Fibroblast of the aortic adventitia (primary cell): ENCODE data around the gene SRRD. TPM values are rescaled to one million over a fixed set of nuclear protein-coding genes. Genes with fewer than 3 reads are reported as not detected.

Experiments
- DNase-seq: peaks from one replicate; pipeline ENCODE4 v3.0.0-alpha.2; 2010; ENCODE audit warnings: low read depth
- H3K4me3 ChIP-seq: 2 replicates; pipeline ENCODE4 v1.5.1; 2011; ENCODE audit warnings: low read depth, mild to moderate bottlenecking, control low read depth, low read length, moderate library complexity
- CTCF ChIP-seq: IDR thresholded peaks from 2 replicates; pipeline ENCODE4 v1.5.1; 2011; ENCODE audit warnings: mild to moderate bottlenecking, low read length, control low read depth, inconsistent platforms; ENCODE audit not compliant: insufficient read depth
- total RNA-seq: library from RNA; depleted of rRNA; stranded (reverse); fragments of >200 nt; gene quantifications from 2 replicates; pipeline ENCODE4 v1.2.3, GENCODE V29; 2012; ENCODE audit warnings: low replicate concordance

SRRD gene
- total RNA-seq, 1 donor = 15.7 TPM

DNA sequence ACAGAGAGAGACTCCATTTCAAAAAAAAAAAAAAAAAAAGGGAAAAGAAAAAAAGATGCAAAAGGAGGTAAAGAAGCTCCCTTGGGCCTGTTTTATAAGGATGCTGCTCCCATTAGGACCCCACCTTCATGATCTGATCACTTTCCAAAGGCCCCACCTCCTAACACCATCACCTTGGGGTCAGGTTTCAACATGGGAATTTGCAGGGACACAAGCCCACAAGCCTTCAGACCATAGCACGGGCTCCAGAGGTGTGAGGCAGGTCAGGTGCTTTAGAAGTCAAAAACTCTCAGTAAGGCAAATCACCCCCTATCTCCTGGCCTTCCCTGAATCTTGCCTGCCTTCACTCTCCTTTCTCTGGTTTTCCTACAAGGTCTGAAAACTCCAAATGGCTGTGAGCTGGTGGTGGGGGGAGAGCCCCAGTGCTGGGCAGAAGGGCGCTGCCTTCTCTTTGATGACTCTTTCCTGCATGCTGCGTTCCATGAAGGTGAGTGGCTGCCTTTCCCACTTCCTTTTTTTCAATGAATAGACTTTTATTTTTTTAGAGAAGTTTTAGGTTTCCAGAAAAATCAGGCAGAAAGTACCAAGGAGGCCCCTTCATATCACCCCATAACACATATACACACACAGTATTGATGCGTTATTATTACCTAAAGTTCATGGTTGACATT lies 41.5 kb upstream of the SRRD start:
- DNase-seq = no peak
- H3K4me3 ChIP-seq = no peak overlapping the region
- TF ChIP-seq CTCF = no peak

DNA sequence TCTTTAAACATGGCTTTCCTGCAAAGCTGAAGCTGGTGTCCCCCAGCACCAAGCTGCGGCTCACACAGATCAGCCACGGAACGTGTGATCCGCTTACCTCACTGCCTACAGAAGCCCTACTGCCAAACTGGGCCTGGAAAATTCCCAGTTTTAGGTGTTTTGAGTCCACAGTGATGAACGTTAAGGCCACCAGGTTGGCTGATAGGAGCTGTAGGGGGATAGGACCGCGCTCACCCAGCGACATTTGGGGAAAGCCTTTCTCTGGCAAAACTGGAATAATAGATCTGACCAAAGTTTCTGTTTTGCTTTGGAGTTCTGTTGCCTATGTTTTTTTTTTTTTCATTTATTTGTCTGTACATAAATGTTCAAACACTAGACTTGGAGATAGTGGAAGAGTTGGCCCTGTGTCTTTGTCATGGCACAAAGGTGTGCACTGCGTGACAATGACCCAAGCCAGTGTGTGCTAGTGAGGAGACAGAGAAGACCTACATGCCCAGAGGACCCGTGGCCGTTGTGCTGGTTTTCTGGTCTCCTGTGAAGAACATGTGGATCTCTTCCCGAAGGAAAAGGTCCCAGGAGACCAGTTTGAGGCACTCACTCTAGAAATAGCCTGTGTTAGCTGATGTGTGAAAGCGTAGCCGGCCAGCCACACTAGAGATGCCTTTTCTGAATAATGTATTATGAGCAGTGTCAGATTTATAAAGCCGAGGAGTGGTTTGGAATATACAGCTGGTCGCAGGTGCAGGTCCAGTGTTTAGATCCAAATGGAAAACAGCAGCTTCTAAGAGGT lies 39.6 kb upstream of the SRRD start:
- no peak for TF ChIP-seq CTCF
- no peak for DNase-seq
- no peak overlapping the region for H3K4me3 ChIP-seq

DNA sequence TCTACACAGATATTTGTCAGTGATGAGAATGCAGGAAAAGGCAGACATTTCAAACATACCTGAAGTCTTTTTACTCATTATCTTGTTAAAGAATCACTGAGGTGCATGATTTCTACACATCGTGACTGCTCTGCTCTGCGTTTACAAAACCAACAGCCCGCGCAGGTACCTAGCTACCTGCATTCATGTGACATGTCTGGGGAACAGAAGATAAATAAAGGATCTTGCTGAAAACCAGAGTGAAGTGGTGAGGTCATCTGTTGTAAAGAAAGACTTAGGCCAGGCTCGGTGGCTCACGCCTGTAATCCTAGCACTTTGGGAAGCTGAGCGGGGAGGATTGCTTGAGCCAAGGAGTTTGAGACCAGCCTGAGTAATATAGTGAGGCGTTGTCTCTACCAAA lies 38.9 kb upstream of the SRRD start:
- DNase-seq = no peak
- no peak overlapping the region for H3K4me3 ChIP-seq
- TF ChIP-seq CTCF = no peak

GRCh38 chr22:26445577-26446275 lies 38.0 kb upstream of the SRRD start:
- no peak for DNase-seq
- H3K4me3 ChIP-seq = no peak overlapping the region
- TF ChIP-seq CTCF = no peak

DNA sequence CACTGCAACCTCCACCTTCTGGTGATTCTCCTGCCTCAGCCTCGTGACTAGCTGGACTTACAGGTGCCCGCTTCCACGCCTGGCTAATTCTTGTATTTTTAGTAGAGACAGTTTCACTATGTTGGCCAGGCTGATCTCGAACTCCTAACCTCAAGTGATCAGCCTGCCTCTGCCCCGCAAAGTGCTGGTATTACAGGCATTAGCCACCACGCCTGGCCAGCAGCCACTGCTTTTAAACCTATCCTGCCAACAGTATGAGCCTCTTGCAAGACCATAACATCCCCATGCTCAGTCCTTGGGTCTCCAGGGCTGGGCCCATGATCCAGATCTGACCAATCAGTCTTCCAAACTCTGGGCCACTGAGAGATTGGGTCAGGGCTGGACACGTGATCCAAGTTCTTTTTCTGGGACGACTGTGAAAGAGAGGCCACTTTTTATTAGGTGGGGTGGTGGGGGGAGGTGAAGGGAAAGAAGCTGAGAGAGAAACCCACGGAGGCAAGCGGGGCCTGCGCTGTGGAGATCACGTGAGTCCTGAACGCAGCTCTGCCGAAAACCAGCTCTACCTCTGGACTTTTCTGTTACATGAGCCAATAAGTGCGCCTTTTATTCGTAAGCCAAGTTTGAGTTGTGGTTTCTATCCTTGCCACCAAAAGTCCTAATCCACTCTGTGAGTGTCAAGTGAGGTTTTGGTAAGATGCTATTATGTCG lies 36.7 kb upstream of the SRRD start:
- no peak for TF ChIP-seq CTCF
- no peak for DNase-seq
- no peak overlapping the region for H3K4me3 ChIP-seq

DNA sequence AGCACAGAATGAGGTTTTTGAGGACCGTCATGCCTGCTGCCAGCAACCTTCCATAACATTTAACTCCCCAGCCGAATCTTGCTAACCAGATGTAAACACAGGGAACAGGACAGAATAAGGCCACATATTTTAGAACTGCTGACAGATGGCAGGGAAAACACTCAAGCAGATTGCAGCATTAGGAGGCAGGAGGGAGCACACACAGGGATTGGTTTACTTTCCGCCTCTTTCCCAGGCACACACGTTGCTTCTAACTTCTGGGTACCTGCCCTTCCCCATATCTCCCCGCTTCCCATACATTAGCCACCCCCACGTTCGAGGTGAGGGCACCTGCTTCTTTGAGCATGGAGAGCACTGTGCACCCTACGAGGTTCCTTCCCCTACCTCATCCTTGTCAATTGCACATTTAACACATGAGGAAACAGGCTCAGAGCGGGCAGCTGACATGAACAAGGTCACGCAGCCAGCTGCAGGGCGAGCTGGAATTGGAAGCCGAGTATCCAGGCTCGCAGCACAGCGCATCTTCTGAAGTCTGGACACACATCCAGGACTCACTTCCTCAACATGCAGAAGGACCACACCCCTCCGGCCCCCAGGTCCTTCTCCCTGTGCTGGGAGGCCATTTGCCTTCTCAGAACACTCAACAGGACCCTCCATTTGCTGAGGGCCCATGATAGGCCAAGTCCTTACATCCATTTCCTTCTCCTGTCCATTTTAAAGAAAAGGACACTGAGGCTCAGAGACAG lies 35.9 kb upstream of the SRRD start:
- no peak for DNase-seq
- H3K4me3 ChIP-seq = no peak overlapping the region
- no peak for TF ChIP-seq CTCF
